Uterus (tissue), 2 donors: Measurements from ENCODE around the gene PPM1F.

Experiments used
- CTCF ChIP-seq, 4 experiments: fragments of 200-600 bp in 2 of 4; fragments of 450-650 bp in 2 of 4; sonication (generic) in 2 of 4; IDR thresholded peaks; one replicate each; pipeline ENCODE4 v1.5.1; 2016 to 2019; ENCODE audit warnings: antibody characterized with exemption in 4 of 4, mild to moderate bottlenecking in 2 of 4, moderate library complexity in 1 of 4
- POLR2A ChIP-seq, 2 donors: fragments of 450-650 bp; IDR thresholded peaks; one replicate each; pipeline ENCODE4 v1.6.1; 2016; ENCODE audit warnings: antibody characterized with exemption in 2 of 2, mild to moderate bottlenecking in 1 of 2, moderate library complexity in 1 of 2

DNA sequence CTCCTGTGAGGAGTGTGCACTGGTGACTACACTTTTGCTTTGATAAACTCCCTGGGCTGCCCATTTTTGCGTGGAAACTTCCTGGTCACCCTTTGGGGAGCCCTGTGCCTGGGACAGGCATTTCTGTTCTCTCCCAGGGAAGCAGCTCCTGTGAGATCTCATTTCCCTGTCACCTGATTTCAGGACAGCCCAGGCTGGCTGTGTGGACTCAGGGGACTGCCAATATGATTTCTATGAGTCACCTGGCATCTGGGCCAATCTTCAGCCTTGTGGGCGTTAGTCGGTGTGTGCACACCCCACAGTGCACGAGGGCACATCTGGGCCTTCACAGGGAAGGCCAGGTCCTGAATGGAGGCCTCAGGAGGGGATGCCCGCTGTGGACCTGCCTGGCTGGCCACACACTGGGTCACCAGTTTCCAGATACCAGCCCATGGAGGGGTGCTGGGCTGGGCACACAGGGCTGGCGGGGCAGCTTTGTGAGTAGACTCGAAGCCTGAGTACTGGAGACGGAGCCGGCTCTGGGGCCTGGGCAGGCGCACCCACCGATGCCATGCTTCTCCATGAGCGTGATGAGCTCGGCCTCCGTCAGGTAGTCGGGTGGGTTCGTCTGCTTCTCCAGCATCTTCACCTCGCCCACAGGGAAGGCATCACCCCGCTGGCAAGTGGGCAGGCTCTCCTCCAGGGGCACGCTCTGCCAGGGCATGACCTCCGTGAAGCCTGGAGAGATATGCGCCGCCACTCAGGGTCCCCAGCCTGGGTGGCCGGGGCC lies 9.4 kb upstream of the PPM1F start:
- no peak for TF ChIP-seq CTCF (IDR thresholded peaks at IDR 0.05)
- TF ChIP-seq POLR2A (IDR thresholded peaks at IDR 0.05), result no peak
